SH-SY5Y (cell line): ENCODE measurements around the gene CWF19L2.

Experiments used
- GATA2 ChIP-seq: IDR thresholded peaks from 2 replicates; pipeline ENCODE4 v1.6.1; 2011; ENCODE audit warnings: mild to moderate bottlenecking, low read depth, low read length
- GATA3 ChIP-seq: IDR thresholded peaks from 2 replicates; pipeline ENCODE4 v1.6.1; 2011; ENCODE audit warnings: low read depth, mild to moderate bottlenecking, low read length, moderate library complexity

DNA sequence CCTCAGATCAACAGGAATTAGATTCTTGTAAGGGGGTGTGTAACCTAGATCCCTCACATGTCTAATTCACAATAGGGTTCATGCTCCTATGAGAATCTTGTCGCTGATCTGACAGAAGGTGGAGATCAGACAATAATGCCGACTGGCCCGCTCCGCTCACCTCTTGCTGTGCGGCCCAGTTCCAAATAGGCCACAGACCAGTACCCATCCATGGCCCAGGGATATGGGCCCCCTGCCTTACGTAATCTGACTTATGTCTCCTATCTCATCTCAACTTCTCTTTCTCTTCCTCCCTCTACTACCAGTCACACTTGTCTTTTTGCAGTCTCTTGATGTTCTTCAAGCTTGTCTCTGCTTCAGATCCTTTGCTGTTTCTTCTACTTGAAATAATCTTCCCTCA lies 70.0 kb downstream of the CWF19L2 start:
- TF ChIP-seq GATA2 (no peak), GATA3 (no peak)
